Muscle of leg (tissue), 11 donors: ENCODE results near the gene MFSD11. TPM values are rescaled to one million over a fixed set of nuclear protein-coding genes. Genes with fewer than 3 reads are reported as not detected.
"Not testable (repeated sequence)": the region's sequence is repeated elsewhere in the genome, so short reads cannot be mapped to it uniquely, and the experiment has no call there.

Experiments used
- DNase-seq: peaks from one replicate; pipeline ENCODE4 v3.0.0; 2013
- H3K27ac ChIP-seq: one replicate; pipeline ENCODE4 v1.5.1; 2013; ENCODE audit warnings: mild to moderate bottlenecking, low read length, control low read depth
- H3K27me3 ChIP-seq: one replicate; pipeline ENCODE4 v1.6.1; 2013; ENCODE audit warnings: low read length; ENCODE audit not compliant: control insufficient read depth, insufficient read depth
- H3K36me3 ChIP-seq: one replicate; pipeline ENCODE4 v1.6.1; 2013; ENCODE audit warnings: low read length; ENCODE audit not compliant: control insufficient read depth, insufficient read depth
- H3K4me1 ChIP-seq: one replicate; pipeline ENCODE4 v1.6.1; 2013; ENCODE audit warnings: low read length; ENCODE audit not compliant: control insufficient read depth, insufficient read depth
- H3K4me3 ChIP-seq: one replicate; pipeline ENCODE4 v1.5.1; 2013; ENCODE audit warnings: low read length, control low read depth
- H3K9me3 ChIP-seq: replicated peaks from 2 replicates; pipeline ENCODE4 v1.6.1; 2013; ENCODE audit warnings: low read depth, low read length; ENCODE audit not compliant: control insufficient read depth
- WGBS: methylation state at CpG from one replicate; pipeline ENCODE4 v1.1.5; 2013; ENCODE audit warnings: missing lambda C conversion rate; ENCODE audit not compliant: insufficient coverage; 5-methylcytosine and 5-hydroxymethylcytosine counted together
- polyA plus RNA-seq, 8 donors: library from polyadenylated mRNA; unstranded; fragments of 120-200 nt; gene quantifications; one replicate each; pipeline versions ENCODE4 v1.2.1 to v1.2.3, GENCODE V29; 2013; ENCODE audit warnings: inconsistent platforms in 1 of 8, low replicate concordance in 1 of 8; ENCODE audit not compliant: insufficient read length in 8 of 8, insufficient read depth in 1 of 8
- total RNA-seq: library from RNA; stranded (reverse); fragments of 120-200 nt; gene quantifications from one replicate; pipeline ENCODE4 v1.2.4, GENCODE V29; 2013

The MFSD11 gene
- total and polyA plus RNA-seq, 9 donors, result 28.0 to 38.6 (median 32.0) TPM

DNA sequence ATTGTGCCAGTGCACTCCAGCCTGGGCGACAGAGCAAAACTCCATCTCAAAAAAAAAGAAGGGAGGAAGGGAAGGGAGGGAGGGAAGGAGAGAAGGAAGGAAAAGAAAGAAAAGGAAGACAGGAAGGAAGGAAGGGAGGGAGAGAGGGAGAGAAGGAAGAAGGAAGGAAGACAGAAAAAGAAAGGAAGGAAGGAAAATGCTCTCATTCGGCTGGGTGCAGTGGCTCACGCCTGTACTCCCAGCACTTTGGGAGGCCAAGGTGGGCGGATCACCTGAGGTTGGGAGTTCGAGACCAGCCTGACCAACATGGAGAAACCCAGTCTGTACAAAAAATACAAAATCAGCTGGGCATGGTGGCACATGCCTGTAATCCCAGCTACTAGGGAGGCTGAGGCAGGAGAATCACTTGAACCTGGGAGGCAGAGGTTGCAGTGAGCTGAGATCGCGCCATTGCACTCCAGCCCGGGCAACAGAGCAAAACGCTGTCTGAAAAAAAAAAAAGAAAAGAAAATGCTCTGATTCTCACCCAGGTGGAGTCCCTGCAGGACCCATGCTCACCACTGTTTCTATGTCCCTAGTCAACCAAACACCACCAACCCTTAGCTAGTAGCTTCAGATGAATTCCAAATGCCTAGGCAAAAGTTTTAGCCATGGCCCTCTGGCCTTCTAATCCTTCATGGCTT lies 78.1 kb downstream of the MFSD11 start:
- H3K27ac ChIP-seq, H3K27me3 ChIP-seq, H3K4me3 ChIP-seq, H3K4me1 ChIP-seq, H3K9me3 ChIP-seq, H3K36me3 ChIP-seq, DNase-seq: not testable (repeated sequence)
- 100% methylated on average over 2 of the region's 9 CpGs for WGBS

DNA sequence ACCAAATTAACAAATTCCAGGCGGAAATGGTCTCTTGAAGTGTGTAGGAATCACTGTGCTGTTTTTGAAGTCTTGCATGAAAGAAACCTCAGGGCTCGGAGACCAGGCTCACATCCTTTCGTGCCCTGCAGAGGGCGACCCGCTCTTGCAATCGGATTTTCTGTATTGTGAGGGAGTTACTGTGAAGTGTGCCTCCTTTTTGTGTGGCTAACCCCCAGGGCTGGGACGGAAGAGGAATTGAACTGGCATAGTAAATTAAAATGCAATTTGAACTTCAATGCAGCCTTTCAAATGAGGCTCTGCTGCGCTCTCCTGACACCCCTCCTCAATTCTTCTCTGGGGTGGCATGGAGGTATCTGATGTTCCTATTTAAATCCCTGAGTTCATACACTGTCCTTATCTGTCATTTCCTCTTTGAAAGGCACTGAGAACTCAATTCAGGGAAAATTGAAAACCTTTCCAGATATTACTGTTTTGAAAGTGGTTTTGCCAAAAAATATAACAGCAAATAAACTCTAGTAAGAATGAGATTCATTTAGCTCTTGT lies 78.7 kb downstream of the MFSD11 start:
- Histone ChIP-seq H3K27ac (no peak overlapping the region), H3K36me3 (no peaks in the 10 kb centered on the region), H3K9me3 (no peaks in the 10 kb centered on the region), H3K4me3 (no peak overlapping the region), H3K4me1 (peaks cover 2% of the 10 kb centered on the region), H3K27me3 (peaks cover 6% of the 10 kb centered on the region)
- peak; percentile 49 for DNase-seq
- WGBS, result 2% methylated on average over 6 of the region's 8 CpGs

DNA sequence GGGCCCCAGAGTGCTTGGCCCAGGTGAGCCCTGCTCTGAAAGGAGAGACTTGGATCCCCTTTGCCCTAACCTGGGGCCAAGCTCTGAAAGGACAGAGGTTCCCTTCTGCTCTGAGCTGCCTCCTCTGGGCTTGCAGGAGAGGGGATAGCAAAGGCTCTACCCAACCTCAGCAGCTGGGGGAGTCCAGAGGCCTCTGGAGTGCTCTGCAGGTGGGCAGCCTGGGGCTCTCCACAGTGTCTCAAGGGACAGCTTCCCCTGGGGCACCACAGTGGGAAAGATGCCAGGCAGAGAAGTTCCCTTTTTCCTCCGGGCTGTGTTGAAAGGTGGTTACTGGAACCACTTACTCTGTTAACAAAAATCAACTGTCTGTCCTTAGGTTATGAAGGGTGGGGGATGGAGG lies 82.1 kb downstream of the MFSD11 start:
- H3K9me3 ChIP-seq, result no peaks in the 10 kb centered on the region
- H3K4me1 ChIP-seq, result peaks cover 2% of the 10 kb centered on the region
- H3K4me3 ChIP-seq, result no peak overlapping the region
- H3K27me3 ChIP-seq, result peaks cover 6% of the 10 kb centered on the region
- no peak overlapping the region for H3K27ac ChIP-seq
- no peaks in the 10 kb centered on the region for H3K36me3 ChIP-seq
- WGBS, result no CpG with 5 or more reads among the region's 1 CpG
- DNase-seq, result no peak

DNA sequence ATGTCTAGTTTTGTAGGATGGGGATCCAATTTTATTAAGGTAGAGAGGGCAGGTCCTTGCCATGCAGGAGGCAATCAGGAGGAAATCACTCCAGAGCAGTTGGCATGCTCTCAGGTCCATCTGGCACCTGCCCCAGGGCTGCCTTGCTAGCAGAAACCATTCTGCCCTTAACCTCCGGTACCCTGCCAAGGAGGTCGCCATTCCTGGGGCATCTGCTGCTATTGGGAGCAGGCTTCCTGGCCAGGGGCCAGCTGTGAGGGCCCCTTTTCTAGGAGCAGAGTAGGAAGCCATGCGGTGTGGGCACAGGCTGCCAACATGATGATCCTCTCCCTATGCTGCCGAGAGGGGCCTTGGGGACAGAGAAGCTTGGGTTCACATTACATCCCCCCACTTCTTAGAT lies 82.6 kb downstream of the MFSD11 start:
- Histone ChIP-seq H3K36me3 (no peaks in the 10 kb centered on the region), H3K9me3 (no peaks in the 10 kb centered on the region), H3K27ac (no peak overlapping the region), H3K4me1 (peaks cover 2% of the 10 kb centered on the region), H3K27me3 (peaks cover 6% of the 10 kb centered on the region), H3K4me3 (no peak overlapping the region)
- no peak for DNase-seq
- 100% methylated on average over 1 of the region's 4 CpGs for WGBS

DNA sequence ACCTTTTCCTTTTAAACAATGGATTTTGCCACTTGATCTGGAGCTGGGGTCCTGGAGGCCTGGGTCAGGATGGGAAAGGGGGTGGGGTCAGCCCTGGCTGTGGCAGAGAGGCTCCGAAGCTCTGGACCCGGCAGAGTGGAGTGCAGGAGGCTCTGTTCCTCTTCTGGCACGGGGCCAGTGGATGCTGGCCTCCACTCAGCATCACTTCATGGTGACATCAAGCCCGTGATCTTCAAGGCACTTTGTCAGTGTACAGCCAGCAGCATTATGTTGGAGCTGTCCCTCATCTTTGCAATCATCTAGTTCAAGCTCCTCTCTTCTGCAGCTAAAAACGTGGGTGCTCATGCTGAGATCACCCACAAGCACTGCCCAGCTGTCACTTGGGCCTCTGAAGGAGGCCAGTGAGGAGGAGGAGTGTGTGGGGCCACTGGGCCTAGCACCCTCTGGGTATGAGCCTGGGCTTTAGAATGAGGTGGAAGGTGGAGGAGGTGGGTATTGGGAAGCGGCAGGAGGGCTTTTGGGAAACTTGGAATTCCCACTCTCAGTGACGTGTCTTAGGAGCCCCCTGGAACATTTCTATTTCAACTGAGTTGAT lies 84.4 kb downstream of the MFSD11 start:
- no peak overlapping the region for H3K4me3 ChIP-seq
- H3K9me3 ChIP-seq, result no peaks in the 10 kb centered on the region
- WGBS, result 58% methylated on average over 4 of the region's 7 CpGs
- H3K27ac ChIP-seq, result no peak overlapping the region
- H3K4me1 ChIP-seq, result no peaks in the 10 kb centered on the region
- peaks cover 2% of the 10 kb centered on the region for H3K27me3 ChIP-seq
- no peaks in the 10 kb centered on the region for H3K36me3 ChIP-seq
- no peak for DNase-seq

DNA sequence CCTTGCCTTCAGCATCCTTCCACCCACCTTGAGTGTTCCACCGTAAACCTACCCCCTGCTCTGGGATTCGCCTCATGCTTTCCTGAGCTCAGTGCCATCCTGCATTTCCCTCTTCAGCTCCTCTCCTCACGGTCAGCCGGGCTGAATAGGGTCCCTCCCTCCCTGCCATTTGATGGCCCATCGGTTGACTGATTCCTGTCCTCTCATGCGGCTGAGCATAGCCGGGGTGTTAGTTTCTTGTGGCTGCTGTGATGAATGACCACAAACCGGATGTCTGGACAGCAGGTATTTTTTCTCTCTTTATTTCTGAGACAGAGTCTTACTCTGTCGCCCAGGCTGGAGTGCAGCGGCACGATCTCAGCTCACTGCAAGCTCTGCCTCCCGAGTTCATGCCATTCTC lies 86.2 kb downstream of the MFSD11 start:
- WGBS, result 78% methylated on average over 10 of the region's 12 CpGs
- H3K4me1 ChIP-seq, result no peaks in the 10 kb centered on the region
- H3K27ac ChIP-seq, result no peak overlapping the region
- H3K27me3 ChIP-seq, result peaks cover 2% of the 10 kb centered on the region
- no peaks in the 10 kb centered on the region for H3K36me3 ChIP-seq
- no peaks in the 10 kb centered on the region for H3K9me3 ChIP-seq
- DNase-seq, result no peak
- H3K4me3 ChIP-seq, result no peak overlapping the region

DNA sequence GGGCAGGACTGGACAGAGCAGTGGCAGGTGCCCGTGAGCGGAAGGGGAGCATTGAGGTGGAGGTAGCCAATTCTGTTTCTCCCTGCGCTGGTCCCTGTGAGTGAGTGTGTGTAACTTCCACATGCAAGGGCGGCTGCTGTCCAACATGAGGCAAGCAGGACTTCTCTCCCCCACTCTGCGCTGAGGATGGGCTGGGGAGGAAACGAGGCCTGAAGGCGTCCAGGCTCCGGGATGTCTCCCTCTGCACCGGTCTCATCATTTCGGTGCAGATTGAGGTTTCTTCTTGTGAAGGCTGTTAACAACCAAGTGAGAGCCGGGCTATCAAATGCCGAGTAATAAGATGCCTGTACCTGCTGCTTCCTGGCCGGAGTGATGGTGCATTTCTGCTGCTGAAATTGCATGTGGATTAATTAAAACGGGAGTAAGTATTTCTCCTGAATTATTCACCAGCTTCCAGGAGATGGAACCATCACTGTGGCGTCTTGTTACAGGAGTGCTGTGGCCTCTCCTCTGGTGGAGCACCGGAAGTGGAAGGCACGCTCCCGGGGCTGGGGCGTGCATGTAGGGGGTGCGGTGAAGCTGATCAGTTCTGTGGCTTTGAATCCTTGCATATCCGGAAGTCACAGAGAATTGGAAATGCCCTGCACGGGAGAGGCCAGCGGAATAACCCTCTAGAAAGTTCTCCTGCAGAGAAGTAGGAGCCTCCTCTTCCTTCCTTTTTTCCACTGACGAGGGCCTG lies 88.6 kb downstream of the MFSD11 start:
- H3K27me3 ChIP-seq, result no peaks in the 10 kb centered on the region
- no peaks in the 10 kb centered on the region for H3K36me3 ChIP-seq
- WGBS, result 44% methylated on average over 19 of the region's 24 CpGs
- H3K27ac ChIP-seq, result no peak overlapping the region
- H3K4me3 ChIP-seq, result no peak overlapping the region
- peak; percentile 42 for DNase-seq
- H3K9me3 ChIP-seq, result no peaks in the 10 kb centered on the region
- H3K4me1 ChIP-seq, result no peaks in the 10 kb centered on the region

DNA sequence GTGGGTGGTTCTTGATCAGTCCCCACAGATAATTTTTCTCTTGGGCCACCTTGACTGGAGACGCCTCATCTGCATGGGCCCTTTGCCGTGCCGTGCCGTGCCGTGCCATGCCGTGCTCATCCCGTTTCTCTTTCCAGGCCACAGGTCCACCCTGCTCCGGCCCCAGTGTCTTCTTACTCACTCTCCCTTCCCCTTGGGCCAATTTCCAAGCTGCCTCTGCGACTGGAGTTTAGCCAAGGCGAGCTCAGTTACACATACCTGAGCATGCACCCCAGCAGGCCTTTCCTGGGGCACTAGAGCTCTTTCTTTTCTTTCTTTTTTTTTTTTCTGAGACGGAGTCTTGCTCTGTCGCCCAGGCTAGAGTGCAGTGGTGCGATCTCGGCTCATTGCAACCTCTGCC lies 89.8 kb downstream of the MFSD11 start:
- Histone ChIP-seq H3K27me3 (no peaks in the 10 kb centered on the region), H3K4me1 (no peaks in the 10 kb centered on the region), H3K27ac (no peak overlapping the region), H3K9me3 (no peaks in the 10 kb centered on the region), H3K4me3 (no peak overlapping the region), H3K36me3 (no peaks in the 10 kb centered on the region)
- DNase-seq, result no peak
- 81% methylated on average over 8 of the region's 14 CpGs for WGBS
